Right lobe of liver (tissue), 4 donors: Measurements from ENCODE around the gene DOK6.

Source experiments
- POLR2A ChIP-seq: fragments of 450-650 bp; IDR thresholded peaks from one replicate; pipeline ENCODE4 v1.6.1; 2017; ENCODE audit warnings: antibody characterized with exemption, mild to moderate bottlenecking
- TF ChIP-seq, protein P1 (sequence below), 4 donors: fragments of 200-600 bp in 3 of 4; fragments of 450-650 bp in 1 of 4; IDR thresholded peaks; one replicate each; pipeline versions ENCODE4 v1.5.1 to v1.8.0; 2016 to 2022; ENCODE audit warnings: antibody characterized with exemption in 4 of 4, mild to moderate bottlenecking in 2 of 4
- donor health status: DM: no; HTN: no; CAD: no.
- donor health status: DM: no; HTN: no; CAD: no.
- donor health status: DM: no; HTN: yes; CAD: no.

DNA sequence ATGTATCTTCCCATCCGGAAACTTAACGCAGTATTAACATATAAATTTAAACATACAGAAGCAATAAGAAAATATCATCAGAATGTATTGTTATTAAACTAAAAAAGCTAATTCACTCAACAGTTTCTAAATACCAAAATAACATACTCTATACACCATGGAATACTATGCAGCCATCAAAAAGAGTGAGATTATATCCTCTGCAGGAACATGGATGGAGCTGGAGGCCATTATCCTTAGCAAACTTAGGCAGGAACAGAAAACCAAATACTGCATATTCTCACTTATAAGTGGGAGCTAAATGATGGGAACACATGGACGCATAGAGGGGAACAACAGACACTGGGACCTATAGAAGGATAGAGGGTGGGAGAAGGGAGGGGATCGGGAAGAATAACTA lies 419.9 kb downstream of the DOK6 start:
- TF ChIP-seq, protein P1, sequence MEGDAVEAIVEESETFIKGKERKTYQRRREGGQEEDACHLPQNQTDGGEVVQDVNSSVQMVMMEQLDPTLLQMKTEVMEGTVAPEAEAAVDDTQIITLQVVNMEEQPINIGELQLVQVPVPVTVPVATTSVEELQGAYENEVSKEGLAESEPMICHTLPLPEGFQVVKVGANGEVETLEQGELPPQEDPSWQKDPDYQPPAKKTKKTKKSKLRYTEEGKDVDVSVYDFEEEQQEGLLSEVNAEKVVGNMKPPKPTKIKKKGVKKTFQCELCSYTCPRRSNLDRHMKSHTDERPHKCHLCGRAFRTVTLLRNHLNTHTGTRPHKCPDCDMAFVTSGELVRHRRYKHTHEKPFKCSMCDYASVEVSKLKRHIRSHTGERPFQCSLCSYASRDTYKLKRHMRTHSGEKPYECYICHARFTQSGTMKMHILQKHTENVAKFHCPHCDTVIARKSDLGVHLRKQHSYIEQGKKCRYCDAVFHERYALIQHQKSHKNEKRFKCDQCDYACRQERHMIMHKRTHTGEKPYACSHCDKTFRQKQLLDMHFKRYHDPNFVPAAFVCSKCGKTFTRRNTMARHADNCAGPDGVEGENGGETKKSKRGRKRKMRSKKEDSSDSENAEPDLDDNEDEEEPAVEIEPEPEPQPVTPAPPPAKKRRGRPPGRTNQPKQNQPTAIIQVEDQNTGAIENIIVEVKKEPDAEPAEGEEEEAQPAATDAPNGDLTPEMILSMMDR (IDR thresholded peaks at IDR 0.05), result no peak
- no peak for TF ChIP-seq POLR2A
